ENCODE data around the gene DPAGT1.
A peak's percentile ranks its signal among the peaks of the same experiment; 100 is the strongest.
"Not testable (repeated sequence)": the region's sequence is repeated elsewhere in the genome, so short reads cannot be mapped to it uniquely, and the experiment has no call there.

Gene DPAGT1

GRCh38 chr11:119093942-119094815, 7.5 kb downstream of the DPAGT1 start:
- DNase-seq: peak in 4 of 5 donors; percentile 25 to 45 (median 38)

- DNase-seq: no peak
Observed at GRCh38 chr11:119092880-119093842, 8.5 kb downstream of the DPAGT1 start.

DNA sequence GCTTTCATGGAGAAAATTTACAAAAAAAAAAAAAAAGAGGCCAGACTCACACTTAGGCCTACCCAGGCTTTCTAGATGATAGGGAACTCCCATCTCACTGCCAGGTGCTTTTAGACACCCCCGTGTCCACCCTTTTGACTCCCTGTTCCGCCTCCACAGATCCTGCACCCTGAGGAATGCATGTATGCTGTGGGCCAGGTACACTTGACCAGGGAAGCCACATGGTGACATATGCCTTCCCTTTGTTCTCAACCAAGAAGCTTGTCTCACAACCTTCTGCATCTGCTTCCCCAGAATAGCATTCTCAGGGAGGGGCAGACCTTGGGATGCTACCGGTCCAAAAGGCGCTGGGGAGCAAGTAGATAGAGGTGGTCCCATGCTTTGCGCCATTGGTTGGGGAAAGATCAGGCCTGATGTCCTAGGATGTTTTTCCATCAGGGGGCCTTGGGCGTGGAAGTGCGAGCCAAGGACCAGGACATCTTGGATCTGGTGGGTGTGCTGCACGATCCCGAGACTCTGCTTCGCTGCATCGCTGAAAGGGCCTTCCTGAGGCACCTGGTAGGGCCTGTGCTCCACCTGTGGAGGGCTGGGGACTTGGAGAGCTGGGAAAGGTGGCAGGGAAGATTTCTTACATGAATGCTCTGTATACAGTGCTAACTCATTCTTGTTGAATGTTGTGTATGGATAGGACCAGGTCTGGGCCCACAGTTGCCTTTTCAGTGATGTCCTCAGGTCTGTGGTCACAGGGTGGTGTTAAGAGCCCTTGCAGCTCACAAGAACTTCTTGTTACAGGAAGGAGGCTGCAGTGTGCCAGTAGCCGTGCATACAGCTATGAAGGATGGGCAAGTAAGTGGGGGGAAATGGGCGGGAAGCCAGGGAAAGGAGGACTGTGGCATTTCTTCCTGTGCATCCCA, 9.4 kb downstream of the DPAGT1 start:
- DNase-seq: no peak

- DNase-seq: no peak
Observed at GRCh38 chr11:119091178-119091577, 10.5 kb downstream of the DPAGT1 start.

DNA sequence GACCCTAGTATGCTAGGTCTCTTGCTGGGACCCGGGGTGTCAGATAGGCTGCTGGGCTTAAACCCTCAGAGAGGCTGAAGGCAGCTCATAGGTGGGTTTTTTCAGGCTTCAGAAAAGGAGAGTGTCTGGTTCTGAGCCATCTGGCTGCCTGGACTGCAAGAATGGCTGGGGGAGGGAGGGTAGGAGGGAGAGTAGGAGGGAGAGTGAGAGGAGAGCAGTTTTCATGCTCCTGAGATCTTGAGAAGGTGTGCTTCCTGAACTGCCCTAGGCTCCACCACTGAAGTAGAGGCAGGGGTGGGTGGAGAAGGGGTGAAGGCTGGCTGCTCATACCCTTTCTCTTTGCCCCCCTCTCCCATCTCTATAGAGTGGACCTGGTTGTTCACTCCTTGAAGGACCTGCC, 12.3 kb downstream of the DPAGT1 start:
- no peak for DNase-seq

- DNase-seq: no peak
Observed at GRCh38 chr11:119088406-119088805, 13.2 kb downstream of the DPAGT1 start.

DNA sequence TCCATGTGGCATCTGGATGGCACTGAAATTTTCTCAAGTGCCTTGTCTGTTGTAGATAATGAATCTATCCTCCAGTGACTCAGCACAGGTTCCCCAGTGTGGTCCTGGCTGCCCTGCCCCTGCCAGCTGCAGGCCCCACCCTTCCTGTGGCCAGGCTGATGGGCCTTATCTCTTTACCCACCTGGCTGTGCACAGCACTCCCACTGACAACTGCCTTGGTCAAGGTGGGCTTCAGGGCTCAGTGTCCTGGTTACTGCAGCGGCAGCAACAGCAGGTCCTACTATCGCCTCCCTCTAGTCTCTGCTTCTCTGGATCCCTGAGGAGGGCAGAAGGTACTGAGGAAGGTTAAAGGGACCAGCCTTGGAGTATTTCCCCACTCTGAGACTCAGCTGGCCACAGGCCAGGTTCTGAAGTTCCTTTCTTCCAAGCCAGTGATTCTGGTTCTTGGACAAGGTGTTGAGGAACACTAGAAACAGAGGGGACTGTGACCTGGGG, 13.9 kb downstream of the DPAGT1 start:
- no peak for DNase-seq

- DNase-seq: no peak
Observed at GRCh38 chr11:119087123-119087522, 14.5 kb downstream of the DPAGT1 start.

- DNase-seq: no peak
Observed at GRCh38 chr11:119085437-119085847, 16.2 kb downstream of the DPAGT1 start.

- DNase-seq: peak; percentile 81 to 95 (median 88)
Observed at GRCh38 chr11:119084663-119085436, 16.8 kb downstream of the DPAGT1 start, which contains the start of gene HMBS. Gene HMBS (plus strand): TSS chr11:119084881. CDS start chr11:119085034, 153 bp downstream.

- DNase-seq: no peak
Observed at GRCh38 chr11:119081682-119082260, 19.9 kb downstream of the DPAGT1 start.

DNA sequence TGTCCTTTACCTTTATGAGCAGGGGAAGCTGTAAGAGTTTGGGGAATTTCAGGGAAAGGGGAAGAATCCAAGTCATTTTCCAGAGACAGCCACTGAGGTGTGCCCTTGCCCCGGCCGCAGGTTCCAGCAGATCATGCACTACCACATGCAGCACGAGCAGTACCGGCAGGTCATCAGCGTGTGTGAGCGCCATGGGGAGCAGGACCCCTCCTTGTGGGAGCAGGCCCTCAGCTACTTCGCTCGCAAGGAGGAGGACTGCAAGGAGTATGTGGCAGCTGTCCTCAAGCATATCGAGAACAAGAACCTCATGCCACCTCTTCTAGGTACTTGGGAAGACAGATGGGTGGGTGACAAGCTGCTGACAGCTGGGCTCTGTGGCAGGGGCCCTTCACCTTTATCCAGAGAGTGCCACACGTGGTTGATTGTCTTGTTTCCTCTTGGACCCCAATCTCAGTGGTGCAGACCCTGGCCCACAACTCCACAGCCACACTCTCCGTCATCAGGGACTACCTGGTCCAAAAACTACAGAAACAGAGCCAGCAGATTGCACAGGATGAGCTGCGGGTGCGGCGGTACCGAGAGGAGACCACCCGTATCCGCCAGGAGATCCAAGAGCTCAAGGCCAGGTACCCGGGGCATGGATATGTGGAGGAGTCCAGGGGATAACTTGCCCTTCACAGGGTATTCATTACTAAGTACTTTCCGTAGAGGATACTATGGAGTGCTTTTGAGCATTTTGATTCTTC, 22.8 kb downstream of the DPAGT1 start:
- no peak for DNase-seq

DNA sequence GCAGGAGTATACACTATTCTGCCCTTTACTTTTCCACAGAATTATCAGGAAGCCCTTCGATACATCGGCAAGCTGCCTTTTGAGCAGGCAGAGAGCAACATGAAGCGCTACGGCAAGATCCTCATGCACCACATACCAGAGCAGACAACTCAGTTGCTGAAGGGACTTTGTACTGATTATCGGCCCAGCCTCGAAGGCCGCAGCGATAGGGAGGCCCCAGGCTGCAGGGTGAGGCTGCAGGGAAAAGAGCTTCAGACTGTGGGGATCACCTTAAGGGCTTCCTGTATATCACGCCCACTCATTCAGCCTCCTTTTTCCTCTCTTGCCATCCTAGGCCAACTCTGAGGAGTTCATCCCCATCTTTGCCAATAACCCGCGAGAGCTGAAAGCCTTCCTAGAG, 23.8 kb downstream of the DPAGT1 start:
- no peak for DNase-seq

GRCh38 chr11:119067371-119068222, 34.1 kb downstream of the DPAGT1 start, which contains the start of gene VPS11:
Gene VPS11 (plus strand): TSS chr11:119067818. CDS start chr11:119067824, 6 bp downstream.
- peak; percentile 98 to 99 (median 98) for DNase-seq

GRCh38 chr11:119065369-119065768, 36.3 kb downstream of the DPAGT1 start:
- DNase-seq: peak in 1 of 5 donors; percentile 71

GRCh38 chr11:119062779-119063178, 38.9 kb downstream of the DPAGT1 start:
- DNase-seq: no peak

- DNase-seq: no peak
Observed at GRCh38 chr11:119061256-119061655, 40.4 kb downstream of the DPAGT1 start.

DNA sequence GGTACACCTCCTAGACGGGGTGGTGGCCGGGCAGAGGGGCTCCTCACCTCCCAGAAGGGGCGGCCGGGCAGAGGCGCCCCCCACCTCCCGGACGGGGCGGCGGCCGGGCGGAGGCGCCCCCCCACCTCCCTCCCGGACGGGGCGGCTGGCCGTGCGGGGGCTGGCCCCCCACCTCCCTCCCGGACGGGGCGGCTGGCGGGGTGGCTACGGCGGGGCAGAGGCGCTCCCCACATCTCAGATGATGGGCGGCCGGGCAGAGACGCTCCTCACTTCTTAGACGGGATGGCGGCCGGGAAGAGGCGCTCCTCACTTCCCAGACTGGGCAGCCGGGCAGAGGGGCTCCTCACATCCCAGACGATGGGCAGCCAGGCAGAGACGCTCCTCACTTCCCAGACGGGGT, 42.5 kb downstream of the DPAGT1 start:
- not testable (repeated sequence) for DNase-seq
